LNCAP (cell line): Measurements from ENCODE around the gene SPACDR.

ENCODE experiments used
- TF ChIP-seq, protein P1 (sequence below): fragments of 450-650 bp; IDR thresholded peaks from 2 replicates; pipeline ENCODE4 v1.5.1; 2017; ENCODE audit warnings: mild to moderate bottlenecking

Gene SPACDR, protein sequence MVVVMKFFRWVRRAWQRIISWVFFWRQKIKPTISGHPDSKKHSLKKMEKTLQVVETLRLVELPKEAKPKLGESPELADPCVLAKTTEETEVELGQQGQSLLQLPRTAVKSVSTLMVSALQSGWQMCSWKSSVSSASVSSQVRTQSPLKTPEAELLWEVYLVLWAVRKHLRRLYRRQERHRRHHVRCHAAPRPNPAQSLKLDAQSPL

DNA sequence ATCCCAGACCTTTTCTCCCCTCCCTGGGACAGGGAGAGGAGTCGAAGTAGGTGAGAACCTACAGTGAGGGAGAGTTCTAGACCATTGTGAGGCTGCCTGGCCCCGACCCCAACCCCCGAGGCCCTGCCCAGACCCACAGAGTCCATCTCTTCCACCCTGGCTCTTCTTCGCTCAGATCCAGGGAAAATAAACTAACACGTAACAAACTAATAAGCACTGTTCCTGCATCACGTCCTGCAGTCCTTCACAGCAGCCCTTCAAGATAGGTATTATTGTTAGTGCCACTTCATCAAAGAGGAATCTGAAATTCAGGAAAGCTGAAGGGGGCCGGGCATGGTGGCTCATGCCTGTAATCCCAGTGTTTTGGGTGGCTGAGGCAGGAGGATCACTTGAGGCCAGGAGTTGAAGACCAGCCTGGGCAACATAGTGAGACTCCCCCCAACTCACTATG, at the start of gene SPACDR:
SPACDR (minus strand) TSS at position 51 of the 451 bp plus-strand sequence. CDS start 235 bp downstream, outside the sequence.
- TF ChIP-seq, protein P1, sequence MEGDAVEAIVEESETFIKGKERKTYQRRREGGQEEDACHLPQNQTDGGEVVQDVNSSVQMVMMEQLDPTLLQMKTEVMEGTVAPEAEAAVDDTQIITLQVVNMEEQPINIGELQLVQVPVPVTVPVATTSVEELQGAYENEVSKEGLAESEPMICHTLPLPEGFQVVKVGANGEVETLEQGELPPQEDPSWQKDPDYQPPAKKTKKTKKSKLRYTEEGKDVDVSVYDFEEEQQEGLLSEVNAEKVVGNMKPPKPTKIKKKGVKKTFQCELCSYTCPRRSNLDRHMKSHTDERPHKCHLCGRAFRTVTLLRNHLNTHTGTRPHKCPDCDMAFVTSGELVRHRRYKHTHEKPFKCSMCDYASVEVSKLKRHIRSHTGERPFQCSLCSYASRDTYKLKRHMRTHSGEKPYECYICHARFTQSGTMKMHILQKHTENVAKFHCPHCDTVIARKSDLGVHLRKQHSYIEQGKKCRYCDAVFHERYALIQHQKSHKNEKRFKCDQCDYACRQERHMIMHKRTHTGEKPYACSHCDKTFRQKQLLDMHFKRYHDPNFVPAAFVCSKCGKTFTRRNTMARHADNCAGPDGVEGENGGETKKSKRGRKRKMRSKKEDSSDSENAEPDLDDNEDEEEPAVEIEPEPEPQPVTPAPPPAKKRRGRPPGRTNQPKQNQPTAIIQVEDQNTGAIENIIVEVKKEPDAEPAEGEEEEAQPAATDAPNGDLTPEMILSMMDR = no peak

- TF ChIP-seq, protein P1 = no peak
These were observed 49.3 kb upstream of the SPACDR start for GRCh38 chr7:100513212-100513810.

DNA sequence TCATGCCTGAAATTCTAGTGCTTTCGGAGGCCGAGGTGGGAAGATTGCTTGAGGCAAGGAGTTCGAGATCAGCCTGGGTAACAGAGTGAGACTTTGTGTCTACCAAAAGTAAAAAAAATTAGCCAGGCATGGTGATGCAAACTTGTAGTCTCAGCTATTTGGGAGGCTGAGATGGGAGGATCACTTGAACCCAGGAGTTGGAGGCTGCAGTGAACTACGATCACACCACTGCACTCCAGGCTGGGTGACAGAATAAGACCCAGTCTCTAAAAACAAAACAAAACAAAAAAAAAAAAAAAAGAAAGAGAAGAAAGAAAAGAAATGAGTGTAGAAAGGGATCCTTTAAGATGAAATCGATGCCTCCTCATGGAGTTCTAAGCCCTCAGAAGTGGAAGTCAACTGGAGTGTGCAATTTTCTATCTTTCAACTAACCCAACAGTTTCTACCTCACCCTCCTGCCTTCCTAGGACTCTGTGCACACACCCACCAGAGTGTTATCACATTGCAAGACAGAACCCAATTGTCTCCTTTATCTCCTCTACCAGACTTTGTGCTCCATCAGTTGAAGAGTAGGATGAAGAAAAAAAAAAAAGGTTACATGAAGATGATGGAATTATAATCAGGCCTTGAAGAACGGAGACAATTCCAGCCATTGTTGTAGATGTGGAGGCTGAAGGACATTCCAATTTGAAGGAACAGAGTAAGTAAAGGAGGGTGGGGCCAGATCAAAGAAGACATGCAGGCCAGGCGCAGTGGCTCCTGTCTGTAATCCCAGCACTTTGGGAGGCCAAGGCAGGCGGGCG, 46.6 kb upstream of the SPACDR start:
- TF ChIP-seq, protein P1 = no peak

DNA sequence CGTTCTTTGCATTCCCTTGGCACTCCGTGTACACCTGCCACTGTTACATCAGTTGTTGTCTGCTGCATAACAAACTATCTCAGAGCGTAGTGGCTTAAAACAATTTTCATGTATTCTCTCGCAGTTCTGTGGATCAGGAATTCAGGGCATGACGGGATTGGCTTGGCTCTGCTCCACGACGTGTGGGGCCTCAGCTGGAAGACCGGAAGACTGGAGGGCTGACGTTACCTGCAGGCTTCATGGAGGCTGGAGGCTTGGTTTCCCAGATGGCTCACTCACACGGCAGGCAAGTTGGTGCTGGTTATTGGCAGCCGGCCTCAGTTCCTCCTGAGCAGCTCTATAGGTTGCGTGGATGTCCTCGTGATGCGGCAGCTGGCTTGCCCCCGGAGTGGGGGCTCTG, 45.2 kb upstream of the SPACDR start:
- TF ChIP-seq, protein P1 = no peak

- TF ChIP-seq, protein P1 = no peak
These were observed 42.4 kb upstream of the SPACDR start for GRCh38 chr7:100506356-100506923.

GRCh38 chr7:100504887-100505611, 41.0 kb upstream of the SPACDR start:
- TF ChIP-seq, protein P1 = no peak

DNA sequence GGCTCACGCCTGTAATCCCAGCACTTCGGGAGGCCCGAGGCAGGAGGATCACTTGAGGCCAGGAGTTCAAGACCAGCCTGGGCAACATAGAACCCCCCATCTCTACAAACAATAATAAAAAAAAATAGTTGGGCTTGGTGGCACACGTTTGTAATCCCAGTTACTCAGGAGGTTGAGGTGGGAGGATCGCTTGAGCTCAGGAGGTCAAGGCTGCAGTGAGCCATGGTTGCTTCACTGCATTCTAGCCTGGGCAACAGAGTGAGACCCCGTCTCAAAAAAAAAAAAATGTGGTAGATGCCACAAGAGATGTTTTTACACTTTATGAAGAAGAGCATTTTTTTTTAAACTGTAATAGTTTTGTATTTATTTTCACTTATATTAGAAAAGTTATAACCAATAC, 32.4 kb upstream of the SPACDR start:
- TF ChIP-seq, protein P1 = no peak
